IPS DF 4.7 (cell line): ENCODE results near the gene NDUFB6.
"Not testable (repeated sequence)": the region's sequence is repeated elsewhere in the genome, so short reads cannot be mapped to it uniquely, and the experiment has no call there.

Experiments used
- DNase-seq: peaks from one replicate; pipeline ENCODE4 v3.0.0-alpha.2; 2013; ENCODE audit warnings: low spot score; ENCODE audit errors: extremely low read depth

The NDUFB6 gene

DNA sequence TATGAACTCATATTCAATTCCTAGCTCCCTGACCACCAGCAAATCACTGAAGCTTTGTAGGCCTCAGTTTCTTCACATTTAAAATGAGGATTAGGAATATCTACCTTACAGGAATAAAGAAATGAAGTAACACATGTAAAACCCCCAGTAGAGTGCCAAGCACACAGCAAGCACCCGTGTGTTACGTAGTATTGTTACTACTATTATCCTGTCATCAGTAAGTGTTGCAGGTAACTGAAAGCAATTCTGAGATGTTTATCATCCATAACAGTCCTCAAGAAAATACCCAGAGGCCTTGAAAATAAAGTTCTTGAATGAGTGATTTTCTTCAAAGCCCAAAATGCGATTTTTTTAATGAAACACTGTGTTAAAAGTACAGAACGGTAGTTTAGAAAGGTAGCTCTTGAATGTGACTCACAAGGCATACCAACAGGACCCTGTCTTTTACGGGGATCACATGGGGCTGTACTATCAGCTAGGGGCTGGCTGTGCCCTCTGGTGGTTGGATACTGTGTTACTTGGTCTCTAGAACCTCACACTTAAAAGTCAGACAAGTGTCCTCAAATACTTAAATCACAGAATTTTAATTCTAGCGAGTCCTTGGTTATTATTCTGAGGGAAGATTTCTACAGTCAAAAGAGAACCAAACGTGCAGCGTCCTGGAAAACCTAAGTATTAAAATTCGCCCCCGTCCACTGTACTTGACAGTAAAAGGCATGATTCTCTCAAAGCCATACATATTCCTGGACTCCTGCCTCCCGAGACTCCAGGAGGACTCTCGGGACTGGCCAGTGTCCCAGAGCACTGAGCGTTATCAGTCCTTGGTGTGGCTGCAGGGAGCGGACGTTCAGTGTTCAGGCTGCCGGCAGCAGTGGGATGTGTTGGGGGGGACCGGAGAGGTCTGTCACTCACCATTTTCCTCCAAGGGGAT lies 725 bp downstream of the NDUFB6 start:
- no peak for DNase-seq

DNA sequence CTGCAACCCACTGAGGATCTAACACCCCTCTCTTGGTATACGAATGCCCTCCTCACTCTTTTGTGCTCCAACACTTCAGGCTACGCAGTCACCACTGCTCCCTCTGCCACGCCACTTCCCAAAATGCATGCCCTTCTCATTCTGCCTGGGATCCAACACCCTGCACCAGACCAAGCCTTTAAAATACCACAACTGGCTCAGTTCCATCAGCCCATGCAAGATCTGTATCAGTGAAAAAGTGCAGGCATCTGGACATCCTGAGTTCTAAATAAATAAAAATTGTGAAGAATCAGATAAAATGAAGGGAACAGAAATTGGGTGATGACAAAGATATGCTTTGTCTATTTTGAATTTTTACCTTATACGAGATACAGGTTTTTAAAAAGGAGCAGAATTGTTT lies 2.7 kb downstream of the NDUFB6 start:
- no peak for DNase-seq

DNA sequence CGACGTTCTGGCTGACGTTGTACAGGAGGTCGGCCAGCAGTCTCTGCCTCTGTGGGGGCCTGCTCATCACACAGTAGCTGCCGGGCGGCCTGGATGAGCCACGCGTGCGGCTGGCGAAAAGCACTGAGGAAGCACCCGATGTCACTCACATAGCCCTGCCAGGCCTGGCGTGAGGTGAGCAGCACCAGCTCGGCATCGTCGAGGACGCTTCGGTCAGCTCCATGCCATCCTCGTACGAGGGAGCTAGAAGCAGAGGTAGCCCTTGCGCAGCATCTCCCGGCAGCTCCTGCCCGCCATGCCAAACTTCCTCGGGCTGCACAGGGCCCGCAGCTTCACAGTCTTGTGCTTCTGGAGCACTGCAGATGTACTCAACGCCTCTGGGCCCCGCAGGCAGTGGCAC lies 6.2 kb downstream of the NDUFB6 start:
- DNase-seq: no peak

DNA sequence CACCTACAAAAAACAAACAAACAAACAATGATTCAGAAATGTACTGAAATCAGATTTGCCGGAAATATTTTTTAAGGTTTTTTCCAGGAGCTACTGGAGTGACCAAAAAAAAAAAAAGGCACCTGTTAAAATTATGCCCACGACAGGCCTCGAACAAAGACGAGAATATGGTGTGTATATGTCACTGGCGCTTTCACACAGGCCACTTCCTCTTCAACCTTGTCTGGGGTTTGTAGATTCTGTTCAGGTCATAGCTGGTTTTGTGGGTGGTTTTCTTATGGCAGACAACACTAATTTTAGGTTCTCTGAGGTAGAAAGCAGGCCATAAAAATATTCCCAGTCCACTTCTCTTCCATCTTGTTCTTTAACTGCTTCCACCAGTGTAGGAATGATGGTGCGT lies 7.0 kb downstream of the NDUFB6 start:
- DNase-seq: no peak

DNA sequence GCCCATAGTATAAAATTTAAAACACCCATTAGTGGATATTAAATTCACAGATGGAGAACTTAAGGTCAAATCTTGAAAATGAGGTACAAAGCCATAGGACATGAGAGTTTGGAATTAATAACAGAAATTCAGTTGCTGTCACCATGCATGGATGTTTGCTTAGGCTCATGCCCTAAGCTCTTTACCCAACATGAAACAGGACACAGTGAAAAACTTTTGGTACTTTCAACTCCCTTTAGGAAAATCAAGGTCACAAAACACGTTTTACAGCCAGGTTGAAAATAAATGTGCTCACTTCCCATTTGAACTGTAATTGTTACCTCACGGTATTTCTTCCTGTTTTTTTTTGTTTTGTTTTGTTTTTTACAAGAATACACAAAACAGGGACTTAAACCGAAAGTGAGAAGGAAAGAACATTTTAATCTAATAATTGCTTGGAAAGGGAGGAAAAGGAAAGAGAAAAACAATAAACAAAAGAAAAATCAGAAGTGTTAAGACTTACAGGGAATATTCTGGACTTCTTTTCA lies 14.5 kb downstream of the NDUFB6 start:
- DNase-seq: no peak

DNA sequence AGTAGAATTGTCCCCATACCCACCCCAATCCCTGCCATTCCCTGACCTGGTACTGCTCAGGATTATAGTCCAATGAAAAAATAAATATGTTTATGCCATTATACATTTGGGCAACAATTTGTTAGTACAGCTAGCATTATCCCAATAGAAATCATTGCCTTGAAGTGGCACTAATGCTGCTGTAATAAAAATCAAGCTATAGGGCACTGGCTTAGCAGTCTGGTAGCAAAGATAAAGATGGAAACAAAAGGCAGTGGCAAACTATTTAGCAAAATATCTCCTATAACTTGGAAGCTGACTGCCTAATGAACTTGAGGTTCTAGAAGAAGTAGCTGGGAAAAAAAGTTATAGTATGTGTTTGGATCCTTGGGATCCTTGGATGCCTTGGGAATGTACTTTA lies 18.4 kb downstream of the NDUFB6 start:
- no peak for DNase-seq

DNA sequence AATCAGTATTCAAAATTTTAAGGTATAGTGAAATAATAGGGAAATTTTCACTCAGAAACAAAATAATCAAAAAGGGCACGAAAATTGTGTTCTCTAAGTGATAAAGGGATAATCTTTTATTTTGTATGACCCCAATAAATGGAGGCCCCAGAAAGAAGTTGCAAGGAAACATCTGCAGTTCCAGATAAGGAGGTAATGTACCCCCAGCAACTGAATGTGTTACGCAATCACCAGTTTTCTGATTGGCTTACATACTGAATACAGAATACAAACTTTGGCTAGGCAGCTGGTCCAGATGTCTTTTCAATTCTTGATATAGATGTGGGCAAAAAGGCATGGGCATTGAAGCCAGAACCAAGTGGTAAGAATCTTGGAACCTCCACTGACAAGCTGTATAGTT lies 18.9 kb downstream of the NDUFB6 start:
- no peak for DNase-seq

DNA sequence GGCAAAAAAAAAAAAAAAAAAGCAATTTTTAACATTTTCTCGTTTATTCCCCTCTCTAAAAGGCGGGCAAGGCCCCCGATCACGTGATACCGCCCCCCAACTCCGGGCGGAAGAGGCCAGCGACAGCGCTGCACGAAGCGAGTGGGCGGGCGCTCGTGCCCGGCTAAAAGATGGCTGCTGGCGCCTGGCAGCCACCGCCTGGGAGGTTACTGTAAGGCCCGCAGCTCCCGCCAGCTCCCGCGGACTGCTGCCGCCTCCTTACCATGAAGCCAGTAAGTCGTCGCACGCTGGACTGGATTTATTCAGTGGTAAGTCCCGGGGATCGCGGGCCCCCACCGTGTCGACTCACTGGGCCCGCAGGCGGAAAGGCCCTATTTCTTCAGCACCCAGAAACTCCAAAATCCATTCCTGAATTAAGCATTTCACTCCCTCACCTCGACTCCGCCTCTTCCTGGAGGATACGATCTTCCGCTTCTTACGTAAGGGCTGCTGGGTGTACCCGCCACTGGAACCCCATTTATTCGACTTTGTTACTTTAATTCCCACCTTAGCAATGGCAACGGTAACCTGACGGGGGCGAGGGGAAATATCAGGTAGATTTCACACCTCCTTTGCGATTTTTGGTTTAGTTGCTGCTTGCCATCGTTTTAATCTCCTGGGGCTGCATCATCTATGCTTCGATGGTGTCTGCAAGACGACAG lies 20.6 kb downstream of the NDUFB6 start, which contains the start of the genes SMIM27 and TOPORS:
SMIM27 (plus strand) TSS at position 156 of the 701 bp plus-strand sequence; CDS start at position 264, 108 bp downstream.
TOPORS (minus strand) TSS at position 415 of the 701 bp plus-strand sequence; CDS start at position 265, 150 bp downstream.
- DNase-seq: no peak

DNA sequence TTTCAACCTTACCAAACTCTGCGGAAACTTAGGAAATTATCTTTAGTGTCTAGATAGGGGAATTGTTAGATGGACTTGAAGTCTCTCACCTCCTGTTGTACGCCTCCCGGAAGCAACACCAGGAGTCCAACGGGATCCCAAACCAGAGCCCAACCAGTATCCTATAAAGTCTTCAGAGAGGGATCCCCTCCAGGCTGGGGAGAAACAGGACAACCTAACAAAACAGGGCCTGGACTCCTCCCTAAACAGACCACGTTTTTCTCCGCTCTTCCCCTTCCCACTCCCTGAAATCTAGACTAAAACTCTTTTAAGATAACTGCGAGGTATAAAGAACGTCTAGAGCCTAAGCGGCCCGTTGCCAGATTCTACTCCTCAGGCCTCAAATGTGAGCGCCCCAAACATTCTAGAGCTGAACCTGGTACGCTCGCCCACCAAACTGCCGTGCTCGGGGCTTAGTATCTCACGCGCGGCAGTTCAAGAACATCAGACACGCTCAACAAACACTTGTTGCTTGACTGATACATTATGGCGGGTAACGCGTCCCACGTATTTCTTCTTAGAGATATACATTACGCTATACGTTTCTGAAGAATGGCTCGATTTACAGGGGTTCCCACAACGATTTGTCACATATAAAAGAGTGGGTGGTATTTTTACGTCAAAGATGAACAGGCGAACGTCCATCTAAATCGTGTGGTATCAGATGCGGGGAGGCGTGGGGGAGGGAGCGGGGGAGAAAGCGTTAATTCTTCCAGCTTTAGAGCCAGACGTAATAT lies 21.5 kb downstream of the NDUFB6 start:
- no peak for DNase-seq

DNA sequence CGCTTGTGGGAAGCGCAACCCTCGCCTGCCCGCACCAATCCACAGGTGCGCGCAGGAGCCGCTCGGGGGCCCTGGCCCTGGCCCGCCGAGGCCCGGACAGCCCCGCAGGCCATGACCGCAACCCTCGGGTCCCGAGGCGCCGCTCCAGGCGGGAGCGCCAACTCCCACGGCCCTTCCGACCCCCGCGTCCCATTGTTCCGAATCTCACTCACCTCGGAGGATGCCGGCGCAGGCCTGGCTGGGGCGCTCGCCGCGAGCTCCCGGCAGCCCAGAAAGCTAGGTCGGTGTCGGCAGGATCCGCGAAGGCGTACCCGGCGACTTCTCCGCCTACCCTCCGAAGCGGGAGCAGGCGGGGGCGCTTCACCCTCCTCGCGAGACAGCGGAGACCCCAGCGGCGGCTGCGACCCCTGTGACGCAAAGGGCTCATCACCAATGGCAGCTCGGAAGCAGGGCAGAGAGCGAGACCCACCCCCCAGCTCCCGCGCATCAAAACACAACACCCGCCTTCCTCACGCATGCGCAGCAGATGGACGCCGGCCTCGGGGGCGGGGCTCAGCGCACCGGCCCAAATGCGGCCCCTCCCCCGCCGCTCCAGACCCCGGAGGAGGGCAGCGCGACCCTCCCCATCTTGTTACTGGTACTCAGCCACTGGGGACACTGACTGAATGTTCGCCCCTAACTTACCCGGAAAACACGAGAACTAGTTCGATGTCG lies 22.2 kb downstream of the NDUFB6 start:
- DNase-seq: peak; percentile 62

DNA sequence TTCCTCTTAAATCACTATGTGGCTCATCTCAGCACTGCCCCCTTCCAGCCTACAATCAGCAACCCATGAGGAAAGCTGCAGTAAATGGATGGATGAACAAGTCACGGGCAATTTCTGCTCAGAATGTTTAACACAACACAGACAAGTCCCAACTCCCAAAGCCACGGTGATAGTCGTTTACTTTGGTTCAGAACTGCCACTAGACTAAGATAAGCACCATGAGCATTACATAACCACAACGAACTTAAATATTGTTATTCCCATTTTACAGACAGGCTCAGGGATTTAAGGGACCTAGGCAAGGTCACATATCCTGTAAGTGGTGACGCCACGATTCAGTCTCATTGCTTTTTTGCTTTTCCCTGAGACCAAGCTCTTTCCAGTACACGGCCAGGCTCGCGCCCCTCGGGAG lies 22.8 kb downstream of the NDUFB6 start:
- DNase-seq: no peak

DNA sequence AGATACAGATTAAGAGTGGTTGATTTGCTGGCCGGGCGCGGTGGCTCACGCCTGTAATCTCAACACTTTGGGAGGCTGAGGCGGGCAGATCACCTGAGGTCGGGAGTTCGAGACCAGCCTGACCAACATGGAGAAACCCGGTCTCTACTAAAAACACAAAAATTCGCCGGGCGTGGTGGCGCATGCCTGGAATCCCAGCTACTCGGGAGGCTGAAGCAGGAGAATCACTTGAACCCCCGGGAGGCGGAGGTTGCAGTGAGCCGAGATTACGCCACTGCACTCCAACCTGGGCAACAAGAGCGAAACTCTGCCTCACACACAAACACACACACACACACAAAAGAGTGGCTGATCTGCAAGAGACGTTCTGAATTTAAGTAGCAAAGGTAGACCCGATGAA lies 24.7 kb downstream of the NDUFB6 start:
- not testable (repeated sequence) for DNase-seq

DNA sequence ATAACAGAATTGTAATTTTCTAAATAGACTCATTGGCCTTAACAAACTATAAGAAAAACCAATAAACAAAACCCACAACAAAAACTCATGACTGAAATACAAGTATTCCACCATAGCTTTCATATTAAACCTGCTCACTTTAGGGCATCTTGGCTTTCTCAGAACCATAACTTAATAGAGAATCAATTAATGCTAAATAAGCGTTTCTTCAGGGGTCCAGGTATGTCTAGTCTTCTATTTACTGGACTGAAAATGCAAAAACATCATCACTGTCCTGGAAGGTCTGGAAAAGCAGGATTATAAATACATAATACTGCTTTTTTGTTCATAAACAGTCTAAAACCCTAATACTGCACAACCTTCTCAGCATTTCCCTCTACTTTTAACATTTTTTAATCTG lies 27.1 kb downstream of the NDUFB6 start:
- DNase-seq: no peak

DNA sequence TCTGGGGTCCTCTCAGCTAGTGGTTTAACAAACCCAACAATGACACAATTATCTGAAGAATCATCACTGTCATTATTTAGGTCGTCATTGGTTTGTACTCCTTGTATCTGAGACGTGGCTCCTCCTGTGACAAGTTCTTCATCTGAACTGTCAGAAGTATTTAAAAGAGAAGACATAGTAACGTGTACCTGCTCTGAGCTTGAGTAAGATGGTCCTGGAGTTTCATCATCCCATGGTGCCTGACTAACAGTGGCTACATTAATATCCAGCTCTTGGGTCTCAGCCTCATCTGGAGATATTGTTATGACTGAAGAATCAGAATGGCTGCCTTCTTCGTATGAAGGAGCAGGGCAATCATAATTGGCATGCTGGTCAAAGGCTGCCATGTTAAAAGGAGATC lies 29.9 kb downstream of the NDUFB6 start:
- no peak for DNase-seq

DNA sequence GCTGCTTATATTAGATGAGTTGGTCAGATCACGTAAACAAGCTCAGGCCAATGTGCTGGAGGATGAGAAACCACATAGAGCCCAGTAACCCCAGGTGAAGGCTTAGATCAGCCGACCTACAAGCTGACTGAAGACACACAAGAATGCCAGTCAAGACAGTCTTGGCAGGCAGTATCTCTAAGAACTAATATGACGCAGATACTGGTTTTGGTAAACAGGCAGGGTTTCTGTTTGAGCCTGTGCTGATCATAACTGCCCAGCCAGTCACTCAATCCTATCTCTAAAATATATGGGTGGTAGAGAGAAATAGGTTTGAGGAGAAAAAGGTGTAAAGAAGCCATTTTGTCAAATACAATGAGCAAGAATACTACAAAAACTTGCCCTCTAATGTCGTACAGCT lies 39.1 kb downstream of the NDUFB6 start:
- DNase-seq: no peak

DNA sequence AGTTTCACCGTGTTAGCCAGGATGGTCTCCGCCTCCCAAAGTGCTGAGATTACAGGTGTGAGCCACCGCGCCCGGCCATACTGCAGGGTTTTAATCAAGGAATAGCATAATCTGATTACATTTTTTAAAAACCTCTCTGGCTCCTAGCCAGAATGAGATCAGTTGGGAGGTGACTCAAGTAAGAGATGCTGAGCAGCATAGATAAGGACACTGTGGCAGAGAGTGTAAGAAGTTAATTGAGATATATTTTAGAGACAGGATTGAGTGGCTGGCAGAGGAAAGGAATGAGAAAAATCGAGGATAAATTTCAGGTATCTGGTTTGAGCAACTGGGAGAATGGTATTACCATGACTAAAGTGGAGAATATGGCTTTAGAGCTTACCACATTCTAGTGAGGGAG lies 39.6 kb downstream of the NDUFB6 start:
- DNase-seq: no peak

DNA sequence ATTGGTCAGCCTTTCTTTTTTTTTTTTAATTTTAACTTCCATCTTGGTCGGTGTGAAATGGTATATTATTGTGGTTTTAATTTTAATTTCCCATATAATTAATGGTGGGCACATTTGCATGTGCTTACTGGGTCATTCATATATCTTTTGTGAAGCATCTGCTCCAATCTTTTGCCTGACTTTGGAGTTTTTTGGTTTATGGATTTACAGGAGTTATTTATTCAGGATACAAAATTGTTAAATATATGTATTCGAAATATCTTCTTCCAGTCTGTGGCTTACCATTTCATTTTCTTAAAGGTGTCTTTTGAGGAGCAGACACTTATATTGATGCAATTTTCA lies 46.3 kb downstream of the NDUFB6 start:
- no peak for DNase-seq

DNA sequence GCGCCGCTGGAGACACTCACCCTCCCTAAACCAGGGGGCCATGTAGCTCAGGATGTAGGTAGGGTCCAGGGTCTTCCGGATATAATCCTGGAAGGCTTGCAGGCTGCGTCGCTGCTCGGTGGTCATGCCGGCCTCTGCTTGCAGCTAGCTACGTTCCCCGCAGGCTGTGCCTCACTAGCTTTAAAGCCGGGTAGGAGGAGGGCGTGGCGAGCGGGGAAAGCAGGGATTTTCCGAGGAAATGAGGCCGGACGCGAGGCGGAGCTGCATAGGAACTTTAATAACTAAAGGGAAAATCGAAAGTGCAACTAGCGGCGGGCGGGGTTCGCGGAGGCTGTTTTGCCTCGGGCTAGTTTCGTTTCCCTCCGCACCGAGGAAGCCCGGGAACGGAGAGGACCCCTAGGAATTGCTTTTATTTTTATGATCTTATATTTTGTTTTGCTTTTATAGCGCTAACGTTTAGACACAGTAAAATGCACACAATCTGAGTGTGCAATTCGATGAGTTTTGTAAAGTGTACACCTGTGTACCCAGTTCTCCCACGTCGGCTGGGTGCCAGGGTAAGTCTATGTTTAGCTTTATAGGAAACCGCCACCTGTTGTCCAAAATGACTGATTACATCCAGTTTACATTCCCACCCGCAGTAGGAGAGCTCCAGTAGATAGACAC lies 46.8 kb downstream of the NDUFB6 start, which contains the start of gene RIGI:
RIGI (minus strand) TSS at position 156 of the 666 bp plus-strand sequence; CDS start at position 126, 30 bp downstream.
- DNase-seq: no peak

DNA sequence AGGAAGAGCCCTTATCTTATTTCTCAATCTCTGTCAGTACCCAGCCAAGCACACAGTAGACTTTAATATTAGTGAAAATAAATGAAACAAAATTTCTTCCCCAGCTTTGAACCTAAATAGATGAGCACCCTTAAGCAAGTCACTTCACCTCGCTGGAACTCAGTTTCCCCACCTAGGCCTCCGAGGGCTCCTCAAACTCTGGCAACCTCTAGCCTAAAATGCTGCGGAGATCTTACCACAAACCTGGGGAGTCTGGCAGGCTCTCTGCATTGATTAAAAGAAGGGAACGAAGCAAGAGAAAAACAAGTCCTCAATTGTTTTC lies 47.3 kb downstream of the NDUFB6 start:
- no peak for DNase-seq
